ENCODE data around the gene PLA2G5. TPM values are rescaled to one million over a fixed set of nuclear protein-coding genes. Genes with fewer than 3 reads are reported as not detected.
"Not testable (repeated sequence)": the region's sequence is repeated elsewhere in the genome, so short reads cannot be mapped to it uniquely, and the experiment has no call there.

PLA2G5 gene
- polyA plus RNA-seq, 3 donors: not detected

- no peak overlapping the region for H3K4me3 ChIP-seq (replicated peaks in 1 of 3; ENCODE audit: low read depth in 2 of 3, low read length in 3 of 3)
- DNase-seq: peak in 1 of 3 donors; percentile 39
- H3K36me3 ChIP-seq (replicated peaks in 1 of 2; ENCODE audit: control insufficient read depth in 1 of 2, insufficient read depth in 2 of 2, low read length in 2 of 2): no peaks in the 10 kb centered on the region
- peaks cover 3 to 8% of the 10 kb centered on the region in 2 donors for H3K9me3 ChIP-seq (replicated peaks in 1 of 2; ENCODE audit: control insufficient read depth in 1 of 2, insufficient read depth in 1 of 2, low read length in 2 of 2)
- peaks cover 0 to 2% of the 10 kb centered on the region in 2 donors for H3K27me3 ChIP-seq (ENCODE audit: control insufficient read depth in 2 of 2, insufficient read depth in 2 of 2, low read length in 2 of 2)
- Mint-ChIP-seq H3K9me3 (peaks cover 2 to 20% (median 15%) of the 10 kb centered on the region in 7 donors), H3K4me1 (peaks cover 28% of the 10 kb centered on the region), H3K27ac (peak overlapping the region in 1 of 7 donors; percentile 15), H3K27me3 (ENCODE audit: low read depth in 3 of 3) (peaks cover 2 to 17% (median 10%) of the 10 kb centered on the region in 3 donors), H3K4me3 (no peak overlapping the region), H3K36me3 (no peaks in the 10 kb centered on the region)
- intact Hi-C loops (cut with micrococcal nuclease): no loop called here
- H3K9ac ChIP-seq (ENCODE audit: insufficient read depth, low read length, poor library complexity, severe bottlenecking): no peak overlapping the region
- no peak overlapping the region for H3K27ac ChIP-seq (ENCODE audit: low read depth in 1 of 2, low read length in 2 of 2)
- no peaks in the 10 kb centered on the region for H4K20me1 ChIP-seq (ENCODE audit: insufficient read depth, low read length)
- peaks cover 13 to 26% of the 10 kb centered on the region in 2 donors for H3K4me1 ChIP-seq (ENCODE audit: control insufficient read depth in 1 of 2, insufficient read depth in 2 of 2, low read length in 2 of 2)
- H3K79me2 ChIP-seq (ENCODE audit: insufficient read depth, low read length): no peaks in the 10 kb centered on the region
- 83% methylated on average over 7 of the region's 9 CpGs for whole genome bisulfite sequencing (ENCODE audit: insufficient coverage)
- TF ChIP-seq CTCF (IDR thresholded peaks at IDR 0.05): no peak
- no peak overlapping the region for H2AFZ ChIP-seq (ENCODE audit: insufficient read depth, low read depth, low read length, poor library complexity, severe bottlenecking)
- H3K4me2 ChIP-seq (replicated peaks; ENCODE audit: extremely low read depth, low read length, poor library complexity, severe bottlenecking): no peak overlapping the region
Measured at GRCh38 chr1:20126041-20126805, 56.2 kb downstream of the PLA2G5 start.

GRCh38 chr1:20126806-20127440, 56.9 kb downstream of the PLA2G5 start:
- Histone ChIP-seq H3K27me3 (ENCODE audit: control insufficient read depth in 2 of 2, insufficient read depth in 2 of 2, low read length in 2 of 2) (no peaks in the 10 kb centered on the region), H3K4me3 (replicated peaks in 1 of 3; ENCODE audit: low read depth in 2 of 3, low read length in 3 of 3) (no peak overlapping the region), H3K4me1 (ENCODE audit: control insufficient read depth in 1 of 2, insufficient read depth in 2 of 2, low read length in 2 of 2) (peaks cover 13 to 26% of the 10 kb centered on the region in 2 donors), H3K79me2 (ENCODE audit: insufficient read depth, low read length) (no peaks in the 10 kb centered on the region), H3K9me3 (replicated peaks in 1 of 2; ENCODE audit: control insufficient read depth in 1 of 2, insufficient read depth in 1 of 2, low read length in 2 of 2) (peaks cover 3 to 8% of the 10 kb centered on the region in 2 donors), H3K27ac (ENCODE audit: low read depth in 1 of 2, low read length in 2 of 2) (no peak overlapping the region), H2AFZ (ENCODE audit: insufficient read depth, low read depth, low read length, poor library complexity, severe bottlenecking) (no peak overlapping the region), H3K9ac (ENCODE audit: insufficient read depth, low read length, poor library complexity, severe bottlenecking) (no peak overlapping the region), H3K36me3 (replicated peaks in 1 of 2; ENCODE audit: control insufficient read depth in 1 of 2, insufficient read depth in 2 of 2, low read length in 2 of 2) (no peaks in the 10 kb centered on the region), H4K20me1 (ENCODE audit: insufficient read depth, low read length) (no peaks in the 10 kb centered on the region), H3K4me2 (replicated peaks; ENCODE audit: extremely low read depth, low read length, poor library complexity, severe bottlenecking) (no peak overlapping the region)
- Mint-ChIP-seq H3K27ac (peak overlapping the region in 2 of 7 donors; percentile 32 to 45), H3K4me3 (peak overlapping the region in 1 of 2 donors; percentile 19), H3K4me1 (peaks cover 28% of the 10 kb centered on the region), H3K27me3 (ENCODE audit: low read depth in 3 of 3) (peaks cover 1 to 14% (median 12%) of the 10 kb centered on the region in 3 donors), H3K36me3 (no peaks in the 10 kb centered on the region), H3K9me3 (peaks cover 2 to 22% (median 15%) of the 10 kb centered on the region in 7 donors)
- TF ChIP-seq CTCF (IDR thresholded peaks at IDR 0.05): no peak
- intact Hi-C loops (cut with micrococcal nuclease): no loop called here
- 96% methylated on average over 9 of the region's 10 CpGs for WGBS (ENCODE audit: insufficient coverage)
- DNase-seq: no peak

- H3K9me3 ChIP-seq (replicated peaks in 1 of 2; ENCODE audit: control insufficient read depth in 1 of 2, insufficient read depth in 1 of 2, low read length in 2 of 2); H3K27ac Mint-ChIP-seq; H3K36me3 ChIP-seq (replicated peaks in 1 of 2; ENCODE audit: control insufficient read depth in 1 of 2, insufficient read depth in 2 of 2, low read length in 2 of 2); H3K4me3 ChIP-seq (replicated peaks in 1 of 3; ENCODE audit: low read depth in 2 of 3, low read length in 3 of 3); H3K4me2 ChIP-seq (replicated peaks; ENCODE audit: extremely low read depth, low read length, poor library complexity, severe bottlenecking); H3K27ac ChIP-seq (ENCODE audit: low read depth in 1 of 2, low read length in 2 of 2); H3K4me3 Mint-ChIP-seq; intact Hi-C loops (cut with micrococcal nuclease); H4K20me1 ChIP-seq (ENCODE audit: insufficient read depth, low read length); H2AFZ ChIP-seq (ENCODE audit: insufficient read depth, low read depth, low read length, poor library complexity, severe bottlenecking); DNase-seq; H3K79me2 ChIP-seq (ENCODE audit: insufficient read depth, low read length); H3K27me3 ChIP-seq (ENCODE audit: control insufficient read depth in 2 of 2, insufficient read depth in 2 of 2, low read length in 2 of 2); H3K9ac ChIP-seq (ENCODE audit: insufficient read depth, low read length, poor library complexity, severe bottlenecking); H3K36me3 Mint-ChIP-seq: not testable (repeated sequence)
- peaks cover 7 to 14% of the 10 kb centered on the region in 2 donors for H3K4me1 ChIP-seq (ENCODE audit: control insufficient read depth in 1 of 2, insufficient read depth in 2 of 2, low read length in 2 of 2)
- Mint-ChIP-seq H3K27me3 (ENCODE audit: low read depth in 3 of 3) (peaks cover 5 to 16% (median 15%) of the 10 kb centered on the region in 3 donors), H3K9me3 (peaks cover 2 to 23% (median 17%) of the 10 kb centered on the region in 7 donors), H3K4me1 (peaks cover 16% of the 10 kb centered on the region)
- WGBS (ENCODE audit: insufficient coverage): no CpG with 5 or more reads among the region's 3 CpGs
Measured at GRCh38 chr1:20130518-20130917, 60.5 kb downstream of the PLA2G5 start.
